HepG2 (cell line): ENCODE results near the gene TXN. TPM values are rescaled to one million over a fixed set of nuclear protein-coding genes. Genes with fewer than 3 reads are reported as not detected.

Experiments
- ESRRA ChIP-seq: sonication (generic); formaldehyde crosslinking; IDR thresholded peaks from 2 replicates; pipeline ENCODE4 v1.5.1; 2020; ENCODE audit warnings: mild to moderate bottlenecking, low read depth, missing genetic modification reagents
- HNRNPLL ChIP-seq: fragments of 200-400 bp; formaldehyde crosslinking; IDR thresholded peaks from 2 replicates; pipeline ENCODE4 v1.6.1; 2017; ENCODE audit warnings: mild to moderate bottlenecking, low read depth, low read length; ENCODE audit not compliant: poor library complexity, severe bottlenecking
- NR2F1 ChIP-seq, 2 experiments: fragments of 450-650 bp in 1 of 2; formaldehyde crosslinking in 1 of 2; IDR thresholded peaks; 2 replicates each; pipeline versions ENCODE4 v1.5.0 to v1.6.1; 2016 to 2020; ENCODE audit warnings: mild to moderate bottlenecking in 1 of 2, missing compliant biosample characterization in 1 of 2, missing genetic modification reagents in 1 of 2, moderate library complexity in 1 of 2
- PHF21A ChIP-seq: sonication (generic); formaldehyde crosslinking; IDR thresholded peaks from 2 replicates; pipeline ENCODE4 v1.5.0; 2020; ENCODE audit warnings: mild to moderate bottlenecking, missing genetic modification reagents
- SNAPC2 ChIP-seq: sonication (generic); formaldehyde crosslinking; IDR thresholded peaks from 2 replicates; pipeline ENCODE4 v1.8.1; 2022; ENCODE audit warnings: mild to moderate bottlenecking, missing genetic modification reagents
- SP2 ChIP-seq: sonication (generic); formaldehyde crosslinking; IDR thresholded peaks from 2 replicates; pipeline ENCODE4 v1.5.1; 2020; ENCODE audit warnings: mild to moderate bottlenecking, missing genetic modification reagents
- ZNF350 ChIP-seq: sonication (generic); formaldehyde crosslinking; IDR thresholded peaks from 2 replicates; pipeline ENCODE4 v1.4.0; 2020; ENCODE audit warnings: mild to moderate bottlenecking, low read depth, missing genetic modification reagents, borderline replicate concordance
- ZNF83 ChIP-seq: sonication (generic); formaldehyde crosslinking; IDR thresholded peaks from 2 replicates; pipeline ENCODE4 v1.4.0; 2020; ENCODE audit warnings: missing genetic modification reagents, mild to moderate bottlenecking, borderline replicate concordance
- polyA plus RNA-seq, 8 experiments: library from polyadenylated mRNA; depleted of rRNA in 3 of 8; stranded (reverse) in 7 of 8; unstranded in 1 of 8; fragments of >200 nt; fragmentation: Illumina TruSeq in 4 of 8; extraction: Trizol in 4 of 8; gene quantifications; 2 replicates each; pipeline versions ENCODE4 v1.2.1 to v1.2.3, GENCODE V29; 2011 to 2016; ENCODE audit warnings: low read depth in 4 of 8, missing spikeins in 1 of 8, mixed read lengths in 1 of 8; ENCODE audit not compliant: insufficient read depth in 1 of 8
- total RNA-seq, 5 experiments: library from RNA; depleted of rRNA; stranded (reverse); fragments of >200 nt; fragmentation: Illumina TruSeq; extraction: Trizol; gene quantifications; 2 replicates each; pipeline ENCODE4 v1.2.3, GENCODE V29; 2016; ENCODE audit warnings: low read depth in 1 of 5
- TF ChIP-seq, protein P1 (sequence below): IDR thresholded peaks from 2 replicates; pipeline ENCODE4 v1.6.1; 2016; ENCODE audit warnings: low read depth
- TF ChIP-seq, protein P2 (sequence below): sonication (generic); formaldehyde crosslinking; conservative IDR thresholded peaks from 2 replicates; pipeline ENCODE4 v1.5.0; 2020; ENCODE audit warnings: missing genetic modification reagents
- TF ChIP-seq, protein P3 (sequence below): sonication (generic); formaldehyde crosslinking; conservative IDR thresholded peaks from 2 replicates; pipeline ENCODE4 v1.4.0; 2020; ENCODE audit warnings: missing genetic modification reagents

Gene TXN
- total and polyA plus RNA-seq, 2 of the 13 experiments (the other 11 are each of a cell fraction or from before 2014, with no cell fraction given), result 364 to 470 TPM

DNA sequence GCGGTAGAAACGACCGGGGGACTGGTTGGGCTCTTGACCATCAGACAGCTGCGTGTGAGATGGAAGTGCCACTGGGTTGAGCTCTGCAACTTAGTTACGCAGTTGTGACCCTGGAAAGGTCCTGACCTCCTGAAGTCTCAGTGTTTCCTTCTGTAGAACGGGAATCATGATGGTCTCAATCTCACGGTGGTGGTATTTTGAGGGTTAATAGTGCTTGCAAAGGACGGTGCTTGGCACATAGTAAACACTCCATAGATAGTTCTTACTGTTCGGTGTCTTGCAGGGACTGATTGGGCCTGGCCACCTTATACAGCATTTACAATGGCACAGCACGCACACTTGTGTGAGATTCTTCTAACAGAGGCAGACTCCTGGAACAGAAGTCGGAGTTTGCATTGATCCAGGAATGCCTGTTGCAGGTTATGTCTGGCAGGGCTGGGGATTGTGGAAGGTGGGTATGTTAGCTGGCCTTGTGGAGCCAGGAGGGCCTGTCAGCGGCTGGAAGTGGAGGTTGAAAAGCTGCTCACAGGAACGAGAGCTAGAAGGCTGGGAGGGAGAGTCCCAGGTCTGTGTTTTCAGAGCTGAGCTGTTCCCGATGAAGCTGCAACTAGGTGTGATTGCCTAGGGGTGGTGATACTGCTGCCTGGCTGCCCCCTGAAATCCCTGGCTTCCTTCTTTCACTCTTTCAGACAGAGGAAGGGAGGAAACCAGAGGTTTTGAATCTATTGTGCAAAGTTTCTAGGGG is 962 bp upstream of the TXN start (continued):
- TF ChIP-seq ZNF350, result peak; percentile 61; the same call in 1 of the 2 replicates
- TF ChIP-seq NR2F1 (CRISPR knock-in tag; IDR thresholded peaks at IDR 0.05), result peak in 1 of 2 experiments; percentile 71; a peak in 3 of 4 replicates
- TF ChIP-seq, protein P1, sequence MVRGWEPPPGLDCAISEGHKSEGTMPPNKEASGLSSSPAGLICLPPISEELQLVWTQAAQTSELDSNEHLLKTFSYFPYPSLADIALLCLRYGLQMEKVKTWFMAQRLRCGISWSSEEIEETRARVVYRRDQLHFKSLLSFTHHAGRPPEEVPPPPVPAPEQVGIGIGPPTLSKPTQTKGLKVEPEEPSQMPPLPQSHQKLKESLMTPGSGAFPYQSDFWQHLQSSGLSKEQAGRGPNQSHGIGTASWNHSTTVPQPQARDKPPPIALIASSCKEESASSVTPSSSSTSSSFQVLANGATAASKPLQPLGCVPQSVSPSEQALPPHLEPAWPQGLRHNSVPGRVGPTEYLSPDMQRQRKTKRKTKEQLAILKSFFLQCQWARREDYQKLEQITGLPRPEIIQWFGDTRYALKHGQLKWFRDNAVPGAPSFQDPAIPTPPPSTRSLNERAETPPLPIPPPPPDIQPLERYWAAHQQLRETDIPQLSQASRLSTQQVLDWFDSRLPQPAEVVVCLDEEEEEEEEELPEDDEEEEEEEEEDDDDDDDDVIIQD (CRISPR knock-in tag), result 0 out of 2 replicates have a peak, but pooled peaks have one; percentile 7
- TF ChIP-seq ZNF83 (CRISPR knock-in tag), result no peak
- TF ChIP-seq, protein P2, sequence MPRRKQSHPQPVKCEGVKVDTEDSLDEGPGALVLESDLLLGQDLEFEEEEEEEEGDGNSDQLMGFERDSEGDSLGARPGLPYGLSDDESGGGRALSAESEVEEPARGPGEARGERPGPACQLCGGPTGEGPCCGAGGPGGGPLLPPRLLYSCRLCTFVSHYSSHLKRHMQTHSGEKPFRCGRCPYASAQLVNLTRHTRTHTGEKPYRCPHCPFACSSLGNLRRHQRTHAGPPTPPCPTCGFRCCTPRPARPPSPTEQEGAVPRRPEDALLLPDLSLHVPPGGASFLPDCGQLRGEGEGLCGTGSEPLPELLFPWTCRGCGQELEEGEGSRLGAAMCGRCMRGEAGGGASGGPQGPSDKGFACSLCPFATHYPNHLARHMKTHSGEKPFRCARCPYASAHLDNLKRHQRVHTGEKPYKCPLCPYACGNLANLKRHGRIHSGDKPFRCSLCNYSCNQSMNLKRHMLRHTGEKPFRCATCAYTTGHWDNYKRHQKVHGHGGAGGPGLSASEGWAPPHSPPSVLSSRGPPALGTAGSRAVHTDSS (CRISPR knock-in tag), result no peak
- 0 out of 2 replicates have a peak, but pooled peaks have one; percentile 82 for TF ChIP-seq SNAPC2 (CRISPR knock-in tag)
- TF ChIP-seq SP2 (CRISPR knock-in tag), result no peak
- TF ChIP-seq ESRRA (CRISPR knock-in tag), result peak; percentile 79
- peak; percentile 63; the same call in 1 of the 2 replicates for TF ChIP-seq PHF21A (CRISPR knock-in tag)
- no peak for TF ChIP-seq HNRNPLL
- TF ChIP-seq, protein P3, sequence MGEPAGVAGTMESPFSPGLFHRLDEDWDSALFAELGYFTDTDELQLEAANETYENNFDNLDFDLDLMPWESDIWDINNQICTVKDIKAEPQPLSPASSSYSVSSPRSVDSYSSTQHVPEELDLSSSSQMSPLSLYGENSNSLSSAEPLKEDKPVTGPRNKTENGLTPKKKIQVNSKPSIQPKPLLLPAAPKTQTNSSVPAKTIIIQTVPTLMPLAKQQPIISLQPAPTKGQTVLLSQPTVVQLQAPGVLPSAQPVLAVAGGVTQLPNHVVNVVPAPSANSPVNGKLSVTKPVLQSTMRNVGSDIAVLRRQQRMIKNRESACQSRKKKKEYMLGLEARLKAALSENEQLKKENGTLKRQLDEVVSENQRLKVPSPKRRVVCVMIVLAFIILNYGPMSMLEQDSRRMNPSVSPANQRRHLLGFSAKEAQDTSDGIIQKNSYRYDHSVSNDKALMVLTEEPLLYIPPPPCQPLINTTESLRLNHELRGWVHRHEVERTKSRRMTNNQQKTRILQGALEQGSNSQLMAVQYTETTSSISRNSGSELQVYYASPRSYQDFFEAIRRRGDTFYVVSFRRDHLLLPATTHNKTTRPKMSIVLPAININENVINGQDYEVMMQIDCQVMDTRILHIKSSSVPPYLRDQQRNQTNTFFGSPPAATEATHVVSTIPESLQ (CRISPR knock-in tag), result no peak
